COLO668 (cell line): ENCODE data around the gene PIGX.

Source experiments
- DNase-seq: peaks from one replicate; lab custom pipeline; 2025; ENCODE audit not compliant: unreplicated experiment; lab: John Stamatoyannopoulos, UW

The PIGX gene

DNA sequence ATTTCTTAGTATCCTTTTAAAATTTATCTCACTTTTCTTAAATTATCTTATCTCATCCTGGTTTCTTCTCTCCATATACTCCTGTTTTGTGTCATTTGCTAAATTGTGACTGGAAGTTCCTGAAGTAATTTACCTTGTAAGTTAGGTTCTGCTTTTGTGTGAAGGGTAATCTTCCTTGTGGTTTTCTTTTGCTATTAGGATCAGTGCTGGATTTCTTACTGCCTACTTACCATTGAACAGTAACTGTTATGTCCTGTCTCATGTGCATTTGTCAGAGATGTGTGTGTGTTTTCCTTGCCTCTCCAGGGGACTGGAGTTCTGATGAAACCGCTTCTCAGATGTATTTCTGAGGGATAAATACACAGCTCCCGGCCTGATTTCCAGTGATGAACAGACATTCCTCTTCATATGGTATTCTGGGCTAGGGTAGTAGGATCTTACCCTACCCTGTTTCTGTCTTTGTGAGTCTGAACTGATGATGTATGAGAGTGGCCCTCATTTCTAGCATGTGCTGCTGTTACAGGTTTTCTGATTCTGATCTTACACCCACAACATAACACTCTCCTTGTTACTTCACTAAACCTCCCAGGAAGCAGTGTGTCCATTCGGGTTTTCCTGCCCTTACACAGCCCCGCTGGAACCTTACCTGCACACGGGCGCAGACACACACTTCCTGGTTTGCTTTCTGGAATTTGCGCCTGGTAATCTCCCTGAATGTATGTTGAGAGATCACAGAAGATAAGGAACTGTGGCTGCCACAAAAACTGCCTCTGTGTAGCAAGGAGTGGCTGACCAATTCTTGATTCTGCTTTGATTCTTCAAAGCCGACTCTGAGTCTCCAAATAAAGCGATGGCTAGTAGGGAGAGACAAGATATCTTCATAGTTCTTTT is 42.2 kb downstream of the PIGX start:
- no peak for DNase-seq

DNA sequence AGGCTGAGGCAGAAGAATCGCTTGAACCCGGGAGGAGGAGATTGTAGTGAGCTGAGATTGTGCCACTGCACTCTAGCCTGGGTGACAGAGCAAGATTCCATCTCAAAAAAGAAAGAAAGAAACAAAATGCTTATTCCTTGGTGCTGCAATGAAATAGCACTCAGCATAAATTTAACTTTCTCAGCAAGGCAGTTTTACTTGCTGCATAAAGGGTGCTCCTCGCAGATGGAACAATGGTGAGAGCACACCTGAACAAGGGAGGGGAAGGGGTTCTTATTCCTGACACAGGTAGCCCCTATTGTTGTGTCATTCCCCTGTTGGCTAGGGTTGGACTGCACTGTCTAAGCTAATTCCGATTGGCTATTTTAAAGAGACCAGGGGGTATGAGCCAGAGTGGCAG is 44.6 kb downstream of the PIGX start:
- DNase-seq = no peak

GRCh38 chr3:196757876-196758739 is 45.9 kb downstream of the PIGX start:
- no peak for DNase-seq

- DNase-seq = no peak
Measured at GRCh38 chr3:196763179-196763578, 51.0 kb downstream of the PIGX start.

- no peak for DNase-seq
Measured at GRCh38 chr3:196765454-196765853, 53.3 kb downstream of the PIGX start.

- DNase-seq = no peak
Measured at GRCh38 chr3:196771067-196771466, 58.9 kb downstream of the PIGX start.

DNA sequence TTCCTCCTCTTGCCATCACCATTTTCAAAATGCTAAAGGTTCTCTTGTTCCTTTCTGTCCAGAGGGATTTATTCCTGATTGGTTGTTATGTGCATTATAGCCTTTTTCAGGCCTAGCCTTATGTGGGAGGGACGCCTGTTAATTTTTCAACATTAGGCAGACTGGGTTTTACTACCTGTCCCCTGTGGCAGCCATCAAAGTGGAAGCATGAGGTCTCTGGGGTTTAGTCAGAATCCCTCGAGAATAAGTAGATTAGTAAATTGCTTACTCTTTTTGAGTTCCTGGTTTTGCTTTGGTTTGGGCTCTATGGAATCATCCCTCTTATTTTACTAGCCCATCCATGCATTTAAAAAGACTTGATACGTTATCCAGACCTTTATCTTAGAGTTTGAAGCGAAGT is 59.9 kb downstream of the PIGX start:
- no peak for DNase-seq

DNA sequence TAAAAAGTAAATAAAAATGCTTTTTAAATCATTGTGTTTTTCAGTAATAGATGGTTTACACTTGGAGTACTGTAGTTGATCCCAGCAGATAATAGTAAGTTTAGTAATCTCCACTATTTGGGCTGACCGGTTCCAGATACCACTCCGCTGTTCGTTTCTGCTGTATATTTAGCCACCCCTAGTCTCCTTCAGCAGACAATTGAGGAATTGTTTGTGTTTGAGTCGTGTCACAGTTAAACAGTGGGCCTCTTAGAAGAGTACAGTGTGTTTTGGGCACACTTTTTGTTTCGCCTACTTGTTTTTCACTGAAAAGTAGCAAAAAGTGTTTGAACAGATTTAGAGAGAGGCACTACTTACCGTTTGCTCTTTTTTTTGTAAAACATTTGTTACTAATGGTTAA is 60.7 kb downstream of the PIGX start:
- DNase-seq = no peak

- no peak for DNase-seq
Measured at GRCh38 chr3:196774191-196774820, 62.1 kb downstream of the PIGX start.

GRCh38 chr3:196774848-196775422 is 62.8 kb downstream of the PIGX start:
- no peak for DNase-seq

GRCh38 chr3:196775938-196776337 is 63.8 kb downstream of the PIGX start:
- DNase-seq = no peak

DNA sequence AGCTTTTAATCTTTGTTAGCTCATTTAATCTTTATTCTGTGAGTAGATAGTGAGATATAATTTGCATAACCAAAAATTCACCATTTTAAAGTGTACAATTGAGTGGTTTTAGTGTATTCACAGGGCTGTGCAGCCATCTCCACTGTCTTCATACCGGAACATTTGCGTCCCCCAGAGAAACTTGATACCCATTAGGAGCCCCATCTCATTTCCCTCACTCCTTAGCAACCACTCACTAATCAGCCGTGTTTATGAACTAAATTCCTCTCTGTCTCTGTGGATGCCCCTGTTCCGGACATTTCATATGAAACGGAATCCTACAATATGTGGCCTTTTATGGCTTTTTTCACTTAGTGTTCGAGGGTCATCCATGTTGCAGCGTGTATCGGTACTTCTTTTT is 65.7 kb downstream of the PIGX start:
- DNase-seq = no peak

GRCh38 chr3:196778755-196779154 is 66.6 kb downstream of the PIGX start:
- no peak for DNase-seq

DNA sequence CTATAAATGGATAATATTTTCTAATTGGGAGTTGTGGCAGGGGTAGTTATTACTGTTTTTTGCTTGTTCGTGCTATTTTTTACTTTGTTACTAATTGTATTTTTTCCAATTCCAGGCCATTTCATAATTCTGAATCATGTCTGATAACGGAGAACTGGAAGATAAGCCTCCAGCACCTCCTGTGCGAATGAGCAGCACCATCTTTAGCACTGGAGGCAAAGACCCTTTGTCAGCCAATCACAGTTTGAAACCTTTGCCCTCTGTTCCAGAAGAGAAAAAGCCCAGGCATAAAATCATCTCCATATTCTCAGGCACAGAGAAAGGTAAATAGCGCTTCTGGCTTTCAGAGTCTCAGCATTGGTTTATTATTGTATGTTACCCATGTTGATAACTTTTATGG is 70.3 kb downstream of the PIGX start:
- DNase-seq = no peak
